Measurements from ENCODE around the gene ZNF664.
"Not testable (repeated sequence)": the region's sequence is repeated elsewhere in the genome, so short reads cannot be mapped to it uniquely, and the experiment has no call there.

ZNF664 gene

DNA sequence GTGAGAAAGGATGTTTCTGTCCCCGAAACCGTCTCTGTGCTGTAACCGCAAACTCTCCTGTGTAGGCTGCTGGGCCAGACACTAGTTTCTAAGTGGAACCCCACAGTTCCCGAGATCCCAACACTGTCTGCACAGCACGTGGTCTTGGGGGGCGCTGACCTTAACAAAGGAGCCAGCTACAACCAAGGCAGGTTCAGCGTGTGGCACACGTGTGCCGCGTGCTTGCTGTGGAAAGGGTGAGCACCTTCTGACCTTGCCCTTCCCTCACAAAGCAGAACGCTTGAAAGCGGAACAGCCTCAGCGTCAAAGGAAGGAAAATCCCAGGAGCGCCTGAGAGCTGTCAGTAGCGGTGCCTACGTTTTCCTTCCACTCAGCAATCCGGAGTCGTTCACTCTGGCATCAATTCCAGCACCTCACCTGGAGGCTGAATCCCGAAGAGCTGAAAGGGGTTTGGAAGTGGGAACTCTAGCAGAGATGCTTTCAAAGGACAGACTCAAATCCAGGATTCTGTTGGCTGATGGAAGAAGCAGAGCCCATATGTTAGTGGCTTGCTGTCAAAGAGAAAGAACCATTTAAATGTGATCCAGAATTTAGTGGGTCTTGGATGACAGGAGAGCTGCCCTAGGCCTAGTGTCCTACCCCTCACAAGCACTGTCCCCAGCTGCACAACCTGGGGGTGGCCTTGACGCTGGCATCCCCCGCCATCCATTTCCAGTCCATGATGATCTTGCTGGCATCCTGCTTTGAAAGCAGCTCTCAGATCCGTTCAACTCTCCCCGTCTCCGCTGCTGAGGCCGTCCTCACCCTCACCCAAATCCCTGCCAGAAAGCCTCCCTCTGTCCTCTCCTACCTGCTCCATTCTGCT, 27.5 kb upstream of the ZNF664 start:
- TF ChIP-seq, protein P1, sequence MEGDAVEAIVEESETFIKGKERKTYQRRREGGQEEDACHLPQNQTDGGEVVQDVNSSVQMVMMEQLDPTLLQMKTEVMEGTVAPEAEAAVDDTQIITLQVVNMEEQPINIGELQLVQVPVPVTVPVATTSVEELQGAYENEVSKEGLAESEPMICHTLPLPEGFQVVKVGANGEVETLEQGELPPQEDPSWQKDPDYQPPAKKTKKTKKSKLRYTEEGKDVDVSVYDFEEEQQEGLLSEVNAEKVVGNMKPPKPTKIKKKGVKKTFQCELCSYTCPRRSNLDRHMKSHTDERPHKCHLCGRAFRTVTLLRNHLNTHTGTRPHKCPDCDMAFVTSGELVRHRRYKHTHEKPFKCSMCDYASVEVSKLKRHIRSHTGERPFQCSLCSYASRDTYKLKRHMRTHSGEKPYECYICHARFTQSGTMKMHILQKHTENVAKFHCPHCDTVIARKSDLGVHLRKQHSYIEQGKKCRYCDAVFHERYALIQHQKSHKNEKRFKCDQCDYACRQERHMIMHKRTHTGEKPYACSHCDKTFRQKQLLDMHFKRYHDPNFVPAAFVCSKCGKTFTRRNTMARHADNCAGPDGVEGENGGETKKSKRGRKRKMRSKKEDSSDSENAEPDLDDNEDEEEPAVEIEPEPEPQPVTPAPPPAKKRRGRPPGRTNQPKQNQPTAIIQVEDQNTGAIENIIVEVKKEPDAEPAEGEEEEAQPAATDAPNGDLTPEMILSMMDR (IDR thresholded peaks at IDR 0.05; ENCODE audit: low read depth, low read length): no peak
- TF ChIP-seq EZH2phosphoT487 (IDR thresholded peaks at IDR 0.05; ENCODE audit: low read depth): no peak
- no peak overlapping the region for H3K4me3 ChIP-seq (ENCODE audit: low read length)
- no peak overlapping the region for H3K9ac ChIP-seq (ENCODE audit: low read length)
- H3K4me1 ChIP-seq (ENCODE audit: low read length): no peaks in the 10 kb centered on the region
- no peak overlapping the region for H2AFZ ChIP-seq (ENCODE audit: low read depth, low read length)
- H3K27me3 ChIP-seq (ENCODE audit: low read depth, low read length): no peaks in the 10 kb centered on the region
- H3K27ac ChIP-seq (ENCODE audit: low read length): no peak overlapping the region
- H3K4me2 ChIP-seq (ENCODE audit: low read length): no peak overlapping the region
- no peaks in the 10 kb centered on the region for H3K9me3 ChIP-seq (ENCODE audit: insufficient read depth, low read length)
- H3K79me2 ChIP-seq (ENCODE audit: low read length): no peaks in the 10 kb centered on the region
- H4K20me1 ChIP-seq (ENCODE audit: insufficient read depth, low read length): no peaks in the 10 kb centered on the region
- H3K36me3 ChIP-seq (replicated peaks; ENCODE audit: low read depth, low read length): peaks cover 5% of the 10 kb centered on the region

DNA sequence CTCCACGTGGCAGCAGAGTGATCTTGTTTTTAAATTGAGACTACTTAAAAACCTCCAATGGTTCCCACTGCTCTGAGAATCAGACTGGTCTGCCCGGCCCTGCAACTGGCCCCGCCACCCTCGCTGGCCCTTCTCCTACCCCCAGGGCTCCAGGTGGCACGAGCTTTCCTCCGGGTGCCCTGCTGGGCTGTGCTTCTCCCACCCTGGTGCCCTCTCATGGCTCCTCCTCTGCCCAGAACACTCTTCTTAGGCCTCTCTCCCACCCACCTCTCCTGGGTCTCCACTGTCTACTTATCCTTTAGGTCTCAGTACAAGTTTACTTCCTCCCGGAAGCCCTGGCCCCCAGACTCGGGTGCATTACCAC, 26.9 kb upstream of the ZNF664 start:
- H4K20me1 ChIP-seq (ENCODE audit: insufficient read depth, low read length): no peaks in the 10 kb centered on the region
- H3K36me3 ChIP-seq (replicated peaks; ENCODE audit: low read depth, low read length): peaks cover 5% of the 10 kb centered on the region
- H3K27me3 ChIP-seq (ENCODE audit: low read depth, low read length): no peaks in the 10 kb centered on the region
- no peak overlapping the region for H3K9ac ChIP-seq (ENCODE audit: low read length)
- no peak overlapping the region for H3K4me3 ChIP-seq (ENCODE audit: low read length)
- H3K27ac ChIP-seq (ENCODE audit: low read length): no peak overlapping the region
- H3K4me2 ChIP-seq (ENCODE audit: low read length): no peak overlapping the region
- H3K9me3 ChIP-seq (ENCODE audit: insufficient read depth, low read length): no peaks in the 10 kb centered on the region
- H3K4me1 ChIP-seq (ENCODE audit: low read length): no peaks in the 10 kb centered on the region
- no peaks in the 10 kb centered on the region for H3K79me2 ChIP-seq (ENCODE audit: low read length)
- no peak overlapping the region for H2AFZ ChIP-seq (ENCODE audit: low read depth, low read length)
- TF ChIP-seq, protein P1 (IDR thresholded peaks at IDR 0.05; ENCODE audit: low read depth, low read length): no peak

DNA sequence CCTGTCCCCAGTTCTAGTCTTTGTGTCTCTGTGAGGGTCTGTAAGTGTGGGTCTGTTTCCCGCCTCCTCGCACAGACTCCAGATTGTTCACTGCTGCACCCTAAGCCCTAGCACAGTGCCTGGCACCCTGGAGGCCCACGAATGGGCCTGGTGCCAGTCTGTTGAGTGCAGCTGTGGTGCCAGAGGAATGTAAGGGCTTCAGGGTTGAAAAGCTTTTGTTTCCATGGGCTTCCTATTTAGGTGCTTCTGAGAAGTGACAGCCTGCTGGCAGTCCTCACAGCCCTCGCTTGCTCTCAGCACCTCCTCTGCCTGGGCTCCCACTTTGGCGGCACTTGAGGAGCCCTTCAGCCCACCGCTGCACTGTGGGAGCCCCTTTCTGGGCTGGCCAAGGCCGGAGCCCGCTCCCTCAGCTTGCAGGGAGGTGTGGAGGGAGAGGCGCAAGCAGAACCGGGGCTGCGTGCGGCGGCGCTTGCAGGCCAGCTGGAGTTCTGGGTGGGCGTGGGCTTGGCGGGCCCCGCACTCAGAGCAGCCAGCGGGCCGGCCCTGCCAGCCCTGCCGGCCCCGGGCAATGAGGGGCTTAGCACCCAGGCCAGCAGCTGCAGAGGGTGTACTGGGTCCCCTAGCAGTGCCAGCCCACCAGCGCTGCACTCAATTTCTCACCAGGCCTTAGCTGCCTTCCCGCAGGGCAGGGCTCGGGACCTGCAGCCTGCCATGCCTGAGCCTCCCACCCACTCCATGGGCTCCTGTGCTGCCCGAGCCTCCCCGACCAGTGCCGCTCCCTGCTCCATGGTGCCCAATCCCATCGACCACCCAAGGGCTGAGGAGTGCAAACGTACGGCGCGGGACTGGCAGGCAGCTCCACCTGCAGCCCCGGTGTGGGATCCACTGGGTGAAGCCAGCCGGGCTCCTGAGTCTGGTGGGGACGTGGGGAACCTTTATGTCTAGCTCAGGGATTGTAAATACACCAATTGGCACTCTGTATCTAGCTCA, 26.2 kb upstream of the ZNF664 start:
- not testable (repeated sequence) for H3K9me3 ChIP-seq (ENCODE audit: insufficient read depth, low read length); H2AFZ ChIP-seq (ENCODE audit: low read depth, low read length); H3K9ac ChIP-seq (ENCODE audit: low read length); H3K79me2 ChIP-seq (ENCODE audit: low read length); H3K4me3 ChIP-seq (ENCODE audit: low read length); H3K4me1 ChIP-seq (ENCODE audit: low read length); H3K27ac ChIP-seq (ENCODE audit: low read length); H3K36me3 ChIP-seq (replicated peaks; ENCODE audit: low read depth, low read length); H3K4me2 ChIP-seq (ENCODE audit: low read length); H4K20me1 ChIP-seq (ENCODE audit: insufficient read depth, low read length); H3K27me3 ChIP-seq (ENCODE audit: low read depth, low read length)

DNA sequence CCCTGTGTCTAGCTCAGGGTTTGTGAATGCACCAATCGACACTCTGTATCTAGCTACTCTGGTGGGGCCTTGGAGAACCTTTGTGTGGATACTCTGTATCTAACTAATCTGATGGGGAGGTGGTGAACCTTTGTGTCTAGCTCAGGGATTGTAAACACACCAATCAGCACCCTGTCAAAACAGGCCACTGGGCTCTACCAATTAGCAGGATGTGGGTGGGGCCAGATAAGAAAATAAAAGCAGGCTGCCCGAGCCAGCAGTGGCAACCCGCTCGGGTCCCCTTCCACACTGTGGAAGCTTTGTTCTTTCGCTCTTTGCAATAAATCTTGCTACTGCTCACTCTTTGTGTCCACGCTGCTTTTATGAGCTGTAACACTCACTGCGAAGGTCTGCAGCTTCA, 25.5 kb upstream of the ZNF664 start:
- H3K4me3 ChIP-seq (ENCODE audit: low read length); H2AFZ ChIP-seq (ENCODE audit: low read depth, low read length); H3K9ac ChIP-seq (ENCODE audit: low read length); H3K36me3 ChIP-seq (replicated peaks; ENCODE audit: low read depth, low read length); H3K9me3 ChIP-seq (ENCODE audit: insufficient read depth, low read length); H3K4me1 ChIP-seq (ENCODE audit: low read length); H3K27ac ChIP-seq (ENCODE audit: low read length); H3K4me2 ChIP-seq (ENCODE audit: low read length); H3K27me3 ChIP-seq (ENCODE audit: low read depth, low read length); H4K20me1 ChIP-seq (ENCODE audit: insufficient read depth, low read length); H3K79me2 ChIP-seq (ENCODE audit: low read length): not testable (repeated sequence)

DNA sequence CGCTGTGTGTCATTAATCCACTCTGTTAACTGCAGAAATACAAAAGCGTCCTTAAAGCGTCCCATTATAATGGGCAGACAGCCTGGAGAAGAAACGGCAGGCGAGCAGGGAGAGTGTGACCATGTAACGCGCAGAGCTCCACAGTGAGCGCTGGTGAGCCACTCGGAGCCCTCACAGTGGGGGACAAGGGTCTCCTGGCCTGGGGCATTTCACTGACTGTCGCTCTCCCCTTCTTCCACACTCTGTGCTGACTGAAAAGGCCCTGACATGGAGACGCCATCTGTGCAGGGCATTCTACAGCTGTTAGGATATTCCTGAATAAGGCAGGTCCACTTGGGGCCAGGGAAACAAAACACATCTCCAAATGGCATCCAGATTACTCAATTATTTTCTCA, 24.6 kb upstream of the ZNF664 start:
- Histone ChIP-seq H3K36me3 (replicated peaks; ENCODE audit: low read depth, low read length) (no peaks in the 10 kb centered on the region), H3K79me2 (ENCODE audit: low read length) (no peaks in the 10 kb centered on the region), H3K9me3 (ENCODE audit: insufficient read depth, low read length) (no peaks in the 10 kb centered on the region), H3K27me3 (ENCODE audit: low read depth, low read length) (no peaks in the 10 kb centered on the region), H3K27ac (ENCODE audit: low read length) (no peak overlapping the region), H4K20me1 (ENCODE audit: insufficient read depth, low read length) (no peaks in the 10 kb centered on the region), H3K4me3 (ENCODE audit: low read length) (no peak overlapping the region), H2AFZ (ENCODE audit: low read depth, low read length) (no peak overlapping the region), H3K4me1 (ENCODE audit: low read length) (no peaks in the 10 kb centered on the region), H3K9ac (ENCODE audit: low read length) (no peak overlapping the region), H3K4me2 (ENCODE audit: low read length) (no peak overlapping the region)
- TF ChIP-seq EZH2phosphoT487 (IDR thresholded peaks at IDR 0.05; ENCODE audit: low read depth): no peak
- TF ChIP-seq, protein P1 (IDR thresholded peaks at IDR 0.05; ENCODE audit: low read depth, low read length): no peak
